Raji (cell line): ENCODE data around the gene PWWP2A.

Experiments used
- POLR2A ChIP-seq: IDR thresholded peaks from 2 replicates; pipeline ENCODE4 v1.6.1; 2011; ENCODE audit warnings: low read depth, low read length, control low read depth; ENCODE audit not compliant: insufficient read depth

Gene PWWP2A

GRCh38 chr5:160064417-160064810, 54.8 kb downstream of the PWWP2A start:
- TF ChIP-seq POLR2A = no peak

- no peak for TF ChIP-seq POLR2A
Measured at GRCh38 chr5:160061770-160062169, 57.5 kb downstream of the PWWP2A start.

GRCh38 chr5:160060001-160060400, 59.2 kb downstream of the PWWP2A start:
- no peak for TF ChIP-seq POLR2A

- no peak for TF ChIP-seq POLR2A
Measured at GRCh38 chr5:160057256-160057655, 62.0 kb downstream of the PWWP2A start.

GRCh38 chr5:160054831-160055230, 64.4 kb downstream of the PWWP2A start:
- no peak for TF ChIP-seq POLR2A

- no peak for TF ChIP-seq POLR2A
Measured at GRCh38 chr5:160054047-160054446, 65.2 kb downstream of the PWWP2A start.

- no peak for TF ChIP-seq POLR2A
Measured at GRCh38 chr5:160049099-160049498, 70.2 kb downstream of the PWWP2A start.

GRCh38 chr5:160048131-160048530, 71.1 kb downstream of the PWWP2A start:
- TF ChIP-seq POLR2A = no peak

- TF ChIP-seq POLR2A = no peak
Measured at GRCh38 chr5:160047423-160047822, 71.8 kb downstream of the PWWP2A start.

- TF ChIP-seq POLR2A = no peak
Measured at GRCh38 chr5:160044967-160045366, 74.3 kb downstream of the PWWP2A start.

GRCh38 chr5:160044391-160044804, 74.9 kb downstream of the PWWP2A start:
- TF ChIP-seq POLR2A = no peak

GRCh38 chr5:160042671-160043070, 76.6 kb downstream of the PWWP2A start:
- no peak for TF ChIP-seq POLR2A
